Suprapubic skin (tissue), 4 donors: ENCODE data around the gene ZNF277. TPM values are rescaled to one million over a fixed set of nuclear protein-coding genes. Genes with fewer than 3 reads are reported as not detected.

Experiments
- DNase-seq, 2 donors: peaks; one replicate each; pipeline ENCODE4 v3.0.0-alpha.2; 2019; ENCODE audit warnings: low spot score in 2 of 2
- H3K27ac ChIP-seq: fragments of 200-600 bp; sonication (generic); one replicate; pipeline ENCODE4 v1.5.1; 2019
- H3K27me3 ChIP-seq: fragments of 200-600 bp; sonication (generic); one replicate; pipeline ENCODE4 v1.5.1; 2019
- H3K36me3 ChIP-seq: fragments of 200-600 bp; sonication (generic); one replicate; pipeline ENCODE4 v1.5.1; 2019
- H3K4me1 ChIP-seq: fragments of 200-600 bp; sonication (generic); one replicate; pipeline ENCODE4 v1.5.1; 2019
- H3K4me3 ChIP-seq: fragments of 200-600 bp; sonication (generic); one replicate; pipeline ENCODE4 v1.5.1; 2019; ENCODE audit warnings: mild to moderate bottlenecking
- H3K9me3 ChIP-seq: fragments of 200-600 bp; sonication (generic); one replicate; pipeline ENCODE4 v1.5.1; 2019
- CTCF ChIP-seq, 2 donors: fragments of 200-600 bp in 1 of 2; fragments of 450-650 bp in 1 of 2; sonication (generic) in 1 of 2; IDR thresholded peaks; one replicate each; pipeline ENCODE4 v1.5.1; 2016 to 2019; ENCODE audit warnings: antibody characterized with exemption in 2 of 2, mild to moderate bottlenecking in 1 of 2, moderate library complexity in 1 of 2
- EP300 ChIP-seq: sonication (generic); formaldehyde crosslinking; IDR thresholded peaks from one replicate; pipeline ENCODE4 v1.6.1; 2017; ENCODE audit warnings: antibody characterized with exemption
- POLR2A ChIP-seq, 2 donors: fragments of 450-650 bp; IDR thresholded peaks; one replicate each; pipeline ENCODE4 v1.6.1; 2017; ENCODE audit warnings: antibody characterized with exemption in 2 of 2, mild to moderate bottlenecking in 2 of 2, moderate library complexity in 2 of 2
- POLR2AphosphoS5 ChIP-seq, 3 donors: sonication (generic); formaldehyde crosslinking; IDR thresholded peaks; one replicate each; pipeline ENCODE4 v1.6.1; 2017; ENCODE audit warnings: antibody characterized with exemption in 3 of 3
- WGBS: methylation state at CpG from one replicate; pipeline ENCODE4 v1.1.5; 2018; 5-methylcytosine and 5-hydroxymethylcytosine counted together
- total RNA-seq, 4 donors: library from RNA; depleted of rRNA; stranded (reverse); fragments of >200 nt; gene quantifications; one replicate each; pipeline ENCODE4 v1.1.0, GENCODE V29; 2016

Gene ZNF277
- total RNA-seq, 4 donors from 2014 or later, result 16.5 to 31.9 (median 25.5) TPM

- H3K27ac ChIP-seq, result no peak overlapping the region
- 64% methylated on average over 1 of the region's 1 CpG for WGBS
Observed at GRCh38 chr7:112296432-112296831, 89.9 kb downstream of the ZNF277 start.

GRCh38 chr7:112297681-112298080, 91.2 kb downstream of the ZNF277 start:
- Histone ChIP-seq H3K4me1 (no peaks in the 10 kb centered on the region), H3K9me3 (no peaks in the 10 kb centered on the region), H3K4me3 (no peak overlapping the region), H3K36me3 (peaks cover 3% of the 10 kb centered on the region), H3K27me3 (no peaks in the 10 kb centered on the region), H3K27ac (no peak overlapping the region)
- no peak for DNase-seq
- 92% methylated on average over 3 of the region's 3 CpGs for WGBS
- TF ChIP-seq POLR2AphosphoS5 (IDR thresholded peaks at IDR 0.05) (no peak), POLR2A (IDR thresholded peaks at IDR 0.05) (no peak), CTCF (IDR thresholded peaks at IDR 0.05) (no peak), EP300 (no peak)

More at GRCh38 chr7:112296432-112296831, 89.9 kb downstream of the ZNF277 start:
- Histone ChIP-seq H3K9me3 (no peaks in the 10 kb centered on the region), H3K36me3 (peaks cover 3% of the 10 kb centered on the region), H3K4me1 (no peaks in the 10 kb centered on the region), H3K4me3 (no peak overlapping the region), H3K27me3 (no peaks in the 10 kb centered on the region)
- TF ChIP-seq EP300 (no peak), POLR2AphosphoS5 (IDR thresholded peaks at IDR 0.05) (no peak), POLR2A (IDR thresholded peaks at IDR 0.05) (no peak), CTCF (IDR thresholded peaks at IDR 0.05) (no peak)
- no peak for DNase-seq

GRCh38 chr7:112298543-112299100, 92.1 kb downstream of the ZNF277 start:
- Histone ChIP-seq H3K27me3 (no peaks in the 10 kb centered on the region), H3K4me3 (no peak overlapping the region), H3K36me3 (peaks cover 3% of the 10 kb centered on the region), H3K9me3 (no peaks in the 10 kb centered on the region), H3K27ac (no peak overlapping the region), H3K4me1 (no peaks in the 10 kb centered on the region)
- WGBS, result 77% methylated on average over 4 of the region's 4 CpGs
- no peak for TF ChIP-seq POLR2A (IDR thresholded peaks at IDR 0.05)
- no peak for TF ChIP-seq EP300
- TF ChIP-seq CTCF (IDR thresholded peaks at IDR 0.05), result no peak
- no peak for TF ChIP-seq POLR2AphosphoS5 (IDR thresholded peaks at IDR 0.05)
- no peak for DNase-seq

- no peaks in the 10 kb centered on the region for H3K9me3 ChIP-seq
- 96% methylated on average over 2 of the region's 2 CpGs for WGBS
- no peaks in the 10 kb centered on the region for H3K27me3 ChIP-seq
- no peak overlapping the region for H3K27ac ChIP-seq
- peaks cover 3% of the 10 kb centered on the region for H3K36me3 ChIP-seq
- no peak overlapping the region for H3K4me3 ChIP-seq
- no peak for TF ChIP-seq POLR2AphosphoS5 (IDR thresholded peaks at IDR 0.05)
- no peak for TF ChIP-seq POLR2A (IDR thresholded peaks at IDR 0.05)
- TF ChIP-seq CTCF (IDR thresholded peaks at IDR 0.05), result no peak
- no peak for TF ChIP-seq EP300
- no peak for DNase-seq
- H3K4me1 ChIP-seq, result no peaks in the 10 kb centered on the region
Observed at GRCh38 chr7:112300072-112300471, 93.6 kb downstream of the ZNF277 start.

GRCh38 chr7:112300831-112301407, 94.4 kb downstream of the ZNF277 start:
- TF ChIP-seq EP300 (no peak), POLR2A (IDR thresholded peaks at IDR 0.05) (no peak), CTCF (IDR thresholded peaks at IDR 0.05) (no peak)
- Histone ChIP-seq H3K4me1 (no peaks in the 10 kb centered on the region), H3K27me3 (no peaks in the 10 kb centered on the region), H3K36me3 (peaks cover 3% of the 10 kb centered on the region), H3K9me3 (no peaks in the 10 kb centered on the region), H3K27ac (no peak overlapping the region), H3K4me3 (no peak overlapping the region)
- DNase-seq, result no peak
- WGBS, result 97% methylated on average over 6 of the region's 6 CpGs
